ENCODE measurements around the gene KLRG1.
A peak's percentile ranks its signal among the peaks of the same experiment; 100 is the strongest.

KLRG1 gene

DNA sequence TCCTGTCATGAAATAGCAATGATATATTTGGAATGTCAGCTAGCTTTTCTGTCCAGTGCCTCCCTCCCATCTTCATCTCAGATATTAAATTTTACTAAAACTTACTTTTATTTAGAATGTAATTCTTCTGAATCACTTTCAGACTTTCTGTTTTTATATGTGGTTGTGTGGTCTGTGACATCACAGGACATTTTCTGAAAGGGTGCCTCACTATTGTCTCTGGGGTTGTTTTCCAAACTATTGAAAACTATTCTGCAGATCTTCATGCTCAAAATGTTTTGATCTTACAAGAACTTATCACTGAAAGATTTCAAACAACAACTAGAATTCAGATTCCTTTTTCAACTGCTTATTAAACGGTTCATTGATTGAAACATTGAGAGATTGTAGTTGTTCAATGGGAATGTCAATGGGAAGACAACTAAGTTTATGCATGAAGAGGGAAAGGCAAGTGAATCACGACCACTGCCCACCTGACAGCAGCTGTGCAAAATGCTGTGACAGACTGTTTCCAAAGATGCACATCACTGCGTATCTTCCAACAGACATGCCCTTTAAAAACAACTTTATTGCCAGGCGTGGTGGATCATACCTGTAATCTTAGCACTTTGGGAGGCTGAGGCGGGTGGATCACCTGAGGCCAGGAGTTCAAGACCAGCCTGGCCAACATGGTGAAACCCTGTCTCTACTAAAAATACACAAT, 51.3 kb downstream of the KLRG1 start:
- DNase-seq (ENCODE audit: low read depth) = no peak

DNA sequence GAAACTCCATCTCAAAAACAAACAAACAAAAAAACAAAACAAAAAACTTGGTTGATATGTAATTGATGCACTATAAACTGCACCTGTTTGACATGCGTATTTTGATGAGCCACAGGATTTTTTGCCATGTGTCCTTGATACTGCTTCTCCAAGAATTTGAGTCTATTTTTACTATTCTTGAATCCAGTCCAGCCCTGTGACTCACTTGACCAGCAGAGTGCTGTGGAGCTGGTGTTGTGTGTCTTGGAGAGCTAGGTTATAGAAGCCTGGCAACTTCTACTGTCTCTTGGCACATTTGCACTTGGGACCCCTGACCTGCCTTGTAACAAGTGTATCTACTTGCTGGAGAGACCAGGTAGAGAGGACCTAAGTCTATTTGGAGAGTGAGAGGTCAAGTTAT, 52.0 kb downstream of the KLRG1 start:
- DNase-seq (ENCODE audit: low read depth) = no peak

DNA sequence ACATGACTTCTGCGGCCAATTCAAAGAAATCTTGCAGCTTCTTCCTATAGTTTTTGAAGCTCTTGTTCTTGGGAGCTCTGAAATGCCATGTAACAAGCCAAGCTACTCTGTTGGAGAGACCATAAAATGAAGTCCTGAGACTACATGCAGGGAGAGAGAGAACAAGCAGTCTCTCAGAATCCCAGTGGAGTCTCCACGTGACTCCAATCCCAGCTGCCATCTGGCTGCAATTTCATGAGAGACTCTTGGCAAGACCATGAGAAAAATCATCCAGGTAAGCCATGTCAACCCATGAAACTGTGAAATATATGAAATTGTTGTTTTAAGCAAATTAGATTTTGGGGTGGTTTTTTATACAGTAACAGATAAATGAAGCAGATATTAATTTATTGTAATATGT, 54.4 kb downstream of the KLRG1 start:
- no peak for DNase-seq (ENCODE audit: low read depth)

DNA sequence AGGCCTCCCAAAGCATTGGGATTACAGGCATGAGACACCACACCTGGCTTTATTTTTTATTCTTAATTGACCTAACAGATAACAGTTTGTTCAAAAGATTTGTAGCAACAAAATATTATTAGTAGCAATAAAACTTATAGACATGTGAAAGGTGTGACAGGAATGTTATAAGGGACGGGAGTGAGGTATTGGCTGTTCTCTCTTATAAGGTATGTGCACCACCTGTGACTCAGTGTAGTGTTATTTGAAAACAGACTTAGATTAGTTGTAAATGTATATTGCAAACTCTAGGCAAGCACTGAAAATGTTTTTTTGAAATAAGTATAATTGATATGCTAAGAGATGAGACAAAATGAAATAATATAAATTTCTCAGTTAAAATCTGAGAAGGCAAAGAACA, 57.8 kb downstream of the KLRG1 start:
- DNase-seq (ENCODE audit: low read depth) = no peak

DNA sequence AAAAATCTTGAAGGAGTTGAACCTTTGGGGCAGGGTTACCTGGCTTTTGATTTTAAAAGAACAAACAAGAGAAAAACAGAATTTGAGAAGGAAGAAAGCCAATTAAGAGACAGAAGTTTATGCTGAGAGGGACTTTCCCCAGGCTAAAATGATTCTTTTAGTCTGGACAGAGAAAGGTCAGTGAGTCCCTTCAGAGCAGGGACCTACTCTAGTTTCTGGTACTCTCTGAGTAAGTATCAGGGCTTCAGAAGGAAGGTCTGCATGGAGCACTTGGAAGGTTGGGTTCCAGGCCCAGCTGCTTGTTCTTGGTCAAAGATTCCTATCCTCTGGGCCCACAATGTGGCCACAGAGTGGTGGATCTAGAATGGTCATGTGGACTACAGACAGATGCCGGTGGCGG, 59.6 kb downstream of the KLRG1 start:
- no peak for DNase-seq (ENCODE audit: low read depth)

DNA sequence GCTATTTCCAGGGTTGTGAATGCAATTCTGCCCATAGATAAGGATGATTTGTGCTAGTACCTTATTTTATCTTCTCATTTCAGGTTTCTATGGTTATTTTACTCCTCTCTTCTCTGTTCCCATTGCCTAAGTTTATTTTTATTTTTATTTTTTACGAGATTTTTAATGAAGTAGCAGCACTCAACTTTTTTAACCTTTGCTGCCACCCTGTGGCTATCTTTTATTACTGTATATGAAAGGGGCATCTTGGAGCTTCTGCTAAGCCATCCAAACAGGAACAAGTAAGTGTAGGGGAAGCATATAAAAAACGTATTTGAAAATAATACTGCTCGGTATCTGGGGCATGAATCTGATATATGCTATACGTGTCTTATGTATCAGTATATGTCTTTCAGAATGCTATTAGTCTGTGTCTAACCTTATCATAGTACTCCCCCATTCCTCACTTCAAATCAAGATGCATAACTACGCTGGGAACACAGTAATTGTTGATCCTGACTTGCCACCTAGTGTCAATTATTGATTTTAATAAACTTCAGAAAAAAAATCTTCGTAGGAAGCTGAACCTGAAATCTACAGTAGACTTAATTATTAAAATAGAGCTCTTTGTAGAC, 60.3 kb downstream of the KLRG1 start:
- peak; percentile 33 for DNase-seq (ENCODE audit: low read depth)

DNA sequence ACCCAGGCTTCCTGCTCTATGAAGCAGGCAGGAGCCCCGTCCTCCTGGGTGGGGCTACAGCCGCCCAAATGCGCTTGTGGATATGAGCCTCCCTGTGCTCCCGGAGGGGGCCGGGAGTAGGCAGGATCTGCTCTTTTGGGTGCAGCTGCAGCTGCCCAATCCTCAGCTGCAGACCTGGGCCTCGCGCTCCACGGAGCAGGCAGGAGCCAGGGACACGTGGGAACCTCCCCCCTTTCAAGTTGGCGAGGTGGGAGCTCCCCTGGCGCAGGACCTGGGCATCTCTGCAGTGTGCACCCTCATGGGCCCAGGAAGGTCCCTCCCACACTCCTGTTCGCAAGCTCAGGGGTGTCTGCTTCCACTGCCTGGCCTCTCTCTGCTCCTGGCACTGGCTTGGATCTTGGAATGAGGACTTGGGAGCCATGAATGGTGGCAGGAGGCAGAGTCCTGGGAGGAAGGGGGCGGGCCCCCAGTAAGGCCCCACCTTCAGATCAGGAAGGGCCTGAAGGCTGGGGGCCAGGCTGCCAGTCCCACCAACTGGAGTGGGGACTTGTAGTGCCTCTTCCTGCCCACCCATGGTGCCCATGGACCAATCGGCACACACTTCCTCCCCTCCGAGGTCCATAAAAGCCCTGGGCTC, 61.3 kb downstream of the KLRG1 start:
- no peak for DNase-seq (ENCODE audit: low read depth)

DNA sequence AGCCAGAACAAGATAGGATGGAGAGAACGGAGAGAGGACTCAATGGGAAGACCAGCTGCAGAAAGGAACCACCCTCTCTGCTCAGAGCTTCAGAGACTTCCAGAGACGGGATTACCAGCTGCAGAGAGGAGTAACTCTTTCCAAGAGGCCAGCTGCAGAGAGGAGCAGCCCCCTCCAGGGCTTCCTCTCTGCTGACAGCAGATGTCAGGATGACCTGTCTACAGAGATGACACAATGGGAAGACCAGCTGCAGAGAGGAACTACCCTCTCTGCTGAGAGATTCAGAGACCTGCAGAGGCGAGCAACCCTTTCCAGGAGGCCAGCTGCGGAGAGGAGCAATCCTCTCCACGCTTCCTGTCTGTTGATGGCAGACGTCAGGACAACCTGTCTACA, 61.8 kb downstream of the KLRG1 start:
- no peak for DNase-seq (ENCODE audit: low read depth)

DNA sequence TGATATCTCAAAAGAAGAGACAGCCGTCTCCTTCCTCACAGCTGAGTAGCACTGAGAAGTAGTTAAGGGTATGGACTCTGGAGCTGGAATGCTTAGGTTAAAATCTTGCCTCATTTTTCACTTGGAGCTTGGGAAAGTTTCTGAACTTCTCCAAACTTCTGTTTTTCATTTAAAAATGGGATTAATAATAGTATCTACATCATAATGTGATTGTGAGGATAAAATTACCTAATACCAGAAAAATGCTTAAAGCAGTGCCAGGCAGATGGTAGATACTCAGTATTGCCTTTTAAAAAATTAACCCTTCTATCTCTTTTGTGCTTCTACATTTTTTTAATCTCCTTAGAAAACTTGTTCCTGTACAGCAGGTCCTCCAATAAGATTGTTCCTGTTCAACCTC, 63.3 kb downstream of the KLRG1 start:
- no peak for DNase-seq (ENCODE audit: low read depth)
